H1 (cell line): ENCODE results near the gene SCAMP3. TPM values are rescaled to one million over a fixed set of nuclear protein-coding genes. Genes with fewer than 3 reads are reported as not detected.

Source experiments
- CHD7 ChIP-seq: fragments of 300-600 bp; sonication (generic); IDR thresholded peaks from 2 replicates; pipeline ENCODE4 v1.7.1; 2012; ENCODE audit warnings: low read length, moderate library complexity, mild to moderate bottlenecking, inconsistent platforms; ENCODE audit not compliant: insufficient replicate concordance
- EP300 ChIP-seq, 2 experiments: IDR thresholded peaks; 1 replicate in 1 of 2; 2 replicates in 1 of 2; pipeline ENCODE4 v1.6.1; 2011 to 2012; ENCODE audit warnings: low read depth in 2 of 2, low read length in 2 of 2, mild to moderate bottlenecking in 2 of 2, borderline replicate concordance in 1 of 2, inconsistent platforms in 1 of 2, moderate library complexity in 1 of 2
- GTF2F1 ChIP-seq: IDR thresholded peaks from 2 replicates; pipeline ENCODE4 v1.6.1; 2012; ENCODE audit warnings: low read depth, low read length, improper control_type of control experiment, borderline replicate concordance
- SAP30 ChIP-seq: fragments of 300-600 bp; sonication (generic); IDR thresholded peaks from 2 replicates; pipeline ENCODE4 v1.7.1; 2012; ENCODE audit warnings: low read length, moderate library complexity, mild to moderate bottlenecking, inconsistent platforms; ENCODE audit not compliant: insufficient read depth, insufficient replicate concordance
- YY1 ChIP-seq: IDR thresholded peaks from 2 replicates; pipeline ENCODE4 v1.6.1; 2011; ENCODE audit warnings: low read depth, mild to moderate bottlenecking, low read length
- ZNF274 ChIP-seq: IDR thresholded peaks from 2 replicates; pipeline ENCODE4 v1.7.0; 2012; ENCODE audit warnings: low read length, borderline replicate concordance; ENCODE audit errors: extremely low read depth
- polyA plus RNA-seq, 7 experiments: library from polyadenylated mRNA; depleted of rRNA in 3 of 7; stranded (reverse) in 5 of 7; unstranded in 2 of 7; fragments of >200 nt in 5 of 7; fragments of 200-250 nt in 2 of 7; gene quantifications; 1 replicate in 5 of 7; 2 replicates in 1 of 7; 4 replicates in 1 of 7; pipeline versions ENCODE4 v1.2.1 to v1.2.3, GENCODE V29; 2011 to 2013; ENCODE audit warnings: missing spikeins in 2 of 7, mixed read lengths in 2 of 7
- total RNA-seq: library from RNA; stranded (reverse); fragmentation: NEBNext Ultra II Directional; extraction: Animal tissue kit (Norgen Biotek cat#: 25700); gene quantifications from 2 replicates; pipeline ENCODE4 v1.2.1, GENCODE V29; 2021
- TF ChIP-seq, protein P1 (sequence below): IDR thresholded peaks from 2 replicates; pipeline ENCODE4 v1.6.1; 2012; ENCODE audit warnings: inconsistent platforms

Gene SCAMP3
- total and polyA plus RNA-seq, 2 of the 8 experiments (the other 6 are each of a cell fraction or from before 2014, with no cell fraction given) = 48.9 to 143 TPM

- no peak for TF ChIP-seq CHD7
- no peak for TF ChIP-seq ZNF274
- no peak for TF ChIP-seq EP300 (IDR thresholded peaks at IDR 0.05; ENCODE audit: borderline replicate concordance in 1 of 2, low read depth in 2 of 2, low read length in 2 of 2)
- TF ChIP-seq, protein P1, sequence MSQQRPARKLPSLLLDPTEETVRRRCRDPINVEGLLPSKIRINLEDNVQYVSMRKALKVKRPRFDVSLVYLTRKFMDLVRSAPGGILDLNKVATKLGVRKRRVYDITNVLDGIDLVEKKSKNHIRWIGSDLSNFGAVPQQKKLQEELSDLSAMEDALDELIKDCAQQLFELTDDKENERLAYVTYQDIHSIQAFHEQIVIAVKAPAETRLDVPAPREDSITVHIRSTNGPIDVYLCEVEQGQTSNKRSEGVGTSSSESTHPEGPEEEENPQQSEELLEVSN = no peak
- peak; percentile 100 for TF ChIP-seq SAP30
- no peak for TF ChIP-seq GTF2F1
- TF ChIP-seq YY1 = 0 out of 2 replicates have a peak, but pooled peaks have one; percentile 44
Observed at GRCh38 chr1:155261852-155262673, at the start of gene SCAMP3 (continued).
